ENCODE results near the gene SLX4. TPM values are rescaled to one million over a fixed set of nuclear protein-coding genes. Genes with fewer than 3 reads are reported as not detected.
"Not testable (repeated sequence)": the region's sequence is repeated elsewhere in the genome, so short reads cannot be mapped to it uniquely, and the experiment has no call there.

SLX4 gene
- polyA plus RNA-seq, result 1 to 10 TPM; 1.1 to 6.0 (median 2.7) TPM
- long read RNA-seq, donor 1, result 0 reads
- long read RNA-seq, donor 2, result 0 reads
- long read RNA-seq, donor 3, result 0 reads
- long read RNA-seq, donor 4, result 0 reads
- long read RNA-seq, donor 5, result 0 reads
- long read RNA-seq, donor 6, result 0 reads
- long read RNA-seq, donor 7, result 0 reads
- long read RNA-seq, donor 8, result 0 reads
- long read RNA-seq, donor 9, result 0 reads
- long read RNA-seq, donor 10, result 0 reads

DNA sequence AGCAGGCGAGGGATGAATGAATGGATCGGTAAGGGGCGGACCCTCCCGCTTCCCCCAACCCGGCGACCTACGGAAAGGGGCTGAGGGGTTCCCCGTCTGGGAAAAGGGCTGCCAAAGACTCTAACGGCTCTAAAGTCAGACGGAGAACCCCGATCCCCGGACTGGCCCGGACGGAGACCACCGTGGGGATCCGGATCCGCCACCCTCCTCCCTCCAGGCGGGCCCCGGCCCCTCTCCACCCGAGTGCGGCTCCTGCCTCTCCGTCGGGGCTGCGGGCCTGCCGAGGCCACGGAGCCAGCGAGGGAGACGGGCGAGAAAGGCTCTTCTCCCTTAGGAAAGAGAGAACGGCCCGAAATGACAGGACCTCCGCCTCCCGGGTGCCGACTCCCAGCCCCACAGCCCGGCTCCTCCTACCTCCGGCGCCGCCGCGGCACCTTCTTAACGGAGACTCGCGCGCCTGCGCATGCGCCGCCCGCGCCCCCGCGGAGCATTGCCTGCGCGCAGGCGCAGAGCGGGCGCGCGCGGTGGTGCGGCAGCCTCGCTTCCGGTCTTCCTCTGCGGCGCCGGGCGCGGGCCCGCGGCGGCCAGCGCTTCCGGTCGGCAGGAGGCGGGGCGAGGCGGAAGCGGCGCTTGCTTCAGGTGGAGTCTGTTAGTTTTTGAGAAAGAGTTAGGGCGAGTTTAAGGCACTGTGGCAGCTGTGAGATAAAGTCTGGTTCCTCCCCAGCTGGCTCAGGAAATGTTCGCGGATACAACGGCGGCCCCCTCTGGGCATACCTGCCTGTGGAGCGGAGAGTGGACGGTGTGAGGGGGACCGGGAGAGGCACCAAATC is at the start of gene SLX4:
TSS of gene SLX4 (minus strand) at position 461 of the 830 bp plus-strand sequence. CDS start 2,642 bp downstream, outside the sequence.
- Histone ChIP-seq H3K4me1 (ENCODE audit: control insufficient read depth in 3 of 3, insufficient read depth in 2 of 3, low read depth in 1 of 3, low read length in 2 of 3) (peaks cover 0 to 19% (median 1%) of the 10 kb centered on the region in 3 donors), H3K4me3 (ENCODE audit: low read depth in 1 of 3, low read length in 3 of 3) (peak within 1 kb of the TSS; percentile 93 to 98 (median 97)), H3K36me3 (ENCODE audit: control insufficient read depth in 3 of 3, insufficient read depth in 2 of 3, low read depth in 1 of 3, low read length in 3 of 3) (peaks cover 0 to 10% (median 0%) of the 10 kb centered on the region in 3 donors), H3K9me3 (ENCODE audit: control insufficient read depth in 2 of 2, insufficient read depth in 1 of 2, low read depth in 1 of 2, low read length in 1 of 2) (no peaks in the 10 kb centered on the region), H3K27me3 (ENCODE audit: control insufficient read depth in 3 of 3, insufficient read depth in 3 of 3, low read length in 3 of 3) (no peaks in the 10 kb centered on the region), H3K27ac (ENCODE audit: low read depth in 1 of 3, low read length in 2 of 3) (peak within 1 kb of the TSS; percentile 84 to 91 (median 85))
- FAIRE-seq (no peak), DNase-seq (peak; percentile 94 to 97)
- WGBS, 3 donors, result 0% methylated on average over 82 to 86 of the region's 86 CpGs

DNA sequence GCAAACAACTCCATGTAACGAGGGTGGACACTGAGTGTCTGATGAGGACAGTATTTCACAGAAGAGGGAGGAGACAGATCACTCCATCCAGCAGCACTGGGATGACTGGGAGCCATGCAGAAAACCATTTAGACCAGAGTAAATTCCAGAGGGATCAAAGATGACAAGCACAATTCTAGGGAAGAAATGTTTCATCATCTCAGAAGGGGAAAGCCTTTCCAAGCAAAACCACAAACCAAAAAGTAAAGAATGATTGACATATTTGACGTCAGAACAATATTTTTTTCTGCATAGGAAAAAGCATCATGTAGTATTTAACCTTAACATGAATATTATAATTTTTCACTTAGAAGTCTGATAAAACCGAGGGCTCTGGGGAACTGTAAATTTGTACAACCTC is 47.8 kb upstream of the SLX4 start:
- Histone ChIP-seq H3K4me1 (ENCODE audit: control insufficient read depth in 3 of 3, insufficient read depth in 2 of 3, low read depth in 1 of 3, low read length in 2 of 3) (peaks cover 0 to 13% (median 0%) of the 10 kb centered on the region in 3 donors), H3K27me3 (ENCODE audit: control insufficient read depth in 3 of 3, insufficient read depth in 3 of 3, low read length in 3 of 3) (no peaks in the 10 kb centered on the region), H3K9me3 (ENCODE audit: control insufficient read depth in 2 of 2, insufficient read depth in 1 of 2, low read depth in 1 of 2, low read length in 1 of 2) (no peaks in the 10 kb centered on the region), H3K36me3 (ENCODE audit: control insufficient read depth in 3 of 3, insufficient read depth in 2 of 3, low read depth in 1 of 3, low read length in 3 of 3) (peaks cover 25 to 86% (median 26%) of the 10 kb centered on the region in 3 donors), H3K27ac (ENCODE audit: low read depth in 1 of 3, low read length in 2 of 3) (no peak overlapping the region), H3K4me3 (ENCODE audit: low read depth in 1 of 3, low read length in 3 of 3) (no peak overlapping the region)
- no peak for FAIRE-seq
- no peak for DNase-seq
- 71 to 85% (median 77%) methylated on average over 3 of the region's 3 CpGs for WGBS, 3 donors

GRCh38 chr16:3656491-3657468 is 45.4 kb upstream of the SLX4 start:
- Histone ChIP-seq H3K4me3 (ENCODE audit: low read depth in 1 of 3, low read length in 3 of 3) (peak overlapping the region in 2 of 3 donors; percentile 43 to 62), H3K27ac (ENCODE audit: low read depth in 1 of 3, low read length in 2 of 3) (peak overlapping the region; percentile 41 to 94 (median 73)), H3K27me3 (ENCODE audit: control insufficient read depth in 3 of 3, insufficient read depth in 3 of 3, low read length in 3 of 3) (no peaks in the 10 kb centered on the region), H3K9me3 (ENCODE audit: control insufficient read depth in 2 of 2, insufficient read depth in 1 of 2, low read depth in 1 of 2, low read length in 1 of 2) (no peaks in the 10 kb centered on the region), H3K36me3 (ENCODE audit: control insufficient read depth in 3 of 3, insufficient read depth in 2 of 3, low read depth in 1 of 3, low read length in 3 of 3) (peaks cover 18 to 84% (median 31%) of the 10 kb centered on the region in 3 donors), H3K4me1 (ENCODE audit: control insufficient read depth in 3 of 3, insufficient read depth in 2 of 3, low read depth in 1 of 3, low read length in 2 of 3) (peaks cover 0 to 21% (median 2%) of the 10 kb centered on the region in 3 donors)
- WGBS, 3 donors, result 33 to 74% (median 60%) methylated on average over 39 to 42 of the region's 42 CpGs
- FAIRE-seq, result no peak
- peak; percentile 69 to 71 for DNase-seq

DNA sequence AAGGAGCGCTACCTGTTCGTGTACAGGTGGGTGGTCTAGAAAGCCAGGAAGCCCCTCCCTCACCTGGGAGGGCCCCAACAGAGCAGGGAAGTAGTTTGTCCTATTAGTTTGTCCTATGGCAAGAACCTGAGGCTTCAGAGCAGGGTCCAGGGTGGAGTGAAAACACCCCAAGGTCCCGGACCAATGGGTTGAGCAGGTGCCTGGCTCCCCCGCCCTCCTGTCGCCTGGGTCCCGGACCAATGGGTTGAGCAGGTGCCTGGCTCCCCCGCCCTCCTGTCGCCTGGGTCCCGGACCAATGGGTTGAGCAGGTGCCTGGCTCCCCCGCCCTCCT is 44.7 kb upstream of the SLX4 start:
- peak overlapping the region; percentile 94 to 97 (median 95) for H3K27ac ChIP-seq (ENCODE audit: low read depth in 1 of 3, low read length in 2 of 3)
- peak; percentile 95 for FAIRE-seq
- peak; percentile 84 to 91 for DNase-seq
- peak overlapping the region in 2 of 3 donors; percentile 66 to 67 for H3K4me3 ChIP-seq (ENCODE audit: low read depth in 1 of 3, low read length in 3 of 3)
- peaks cover 18 to 84% (median 30%) of the 10 kb centered on the region in 3 donors for H3K36me3 ChIP-seq (ENCODE audit: control insufficient read depth in 3 of 3, insufficient read depth in 2 of 3, low read depth in 1 of 3, low read length in 3 of 3)
- WGBS, 3 donors, result 25 to 74% (median 38%) methylated on average over 3 to 7 of the region's 10 CpGs
- not testable (repeated sequence) for H3K9me3 ChIP-seq (ENCODE audit: control insufficient read depth in 2 of 2, insufficient read depth in 1 of 2, low read depth in 1 of 2, low read length in 1 of 2); H3K27me3 ChIP-seq (ENCODE audit: control insufficient read depth in 3 of 3, insufficient read depth in 3 of 3, low read length in 3 of 3)
- peaks cover 0 to 26% (median 2%) of the 10 kb centered on the region in 3 donors for H3K4me1 ChIP-seq (ENCODE audit: control insufficient read depth in 3 of 3, insufficient read depth in 2 of 3, low read depth in 1 of 3, low read length in 2 of 3)

DNA sequence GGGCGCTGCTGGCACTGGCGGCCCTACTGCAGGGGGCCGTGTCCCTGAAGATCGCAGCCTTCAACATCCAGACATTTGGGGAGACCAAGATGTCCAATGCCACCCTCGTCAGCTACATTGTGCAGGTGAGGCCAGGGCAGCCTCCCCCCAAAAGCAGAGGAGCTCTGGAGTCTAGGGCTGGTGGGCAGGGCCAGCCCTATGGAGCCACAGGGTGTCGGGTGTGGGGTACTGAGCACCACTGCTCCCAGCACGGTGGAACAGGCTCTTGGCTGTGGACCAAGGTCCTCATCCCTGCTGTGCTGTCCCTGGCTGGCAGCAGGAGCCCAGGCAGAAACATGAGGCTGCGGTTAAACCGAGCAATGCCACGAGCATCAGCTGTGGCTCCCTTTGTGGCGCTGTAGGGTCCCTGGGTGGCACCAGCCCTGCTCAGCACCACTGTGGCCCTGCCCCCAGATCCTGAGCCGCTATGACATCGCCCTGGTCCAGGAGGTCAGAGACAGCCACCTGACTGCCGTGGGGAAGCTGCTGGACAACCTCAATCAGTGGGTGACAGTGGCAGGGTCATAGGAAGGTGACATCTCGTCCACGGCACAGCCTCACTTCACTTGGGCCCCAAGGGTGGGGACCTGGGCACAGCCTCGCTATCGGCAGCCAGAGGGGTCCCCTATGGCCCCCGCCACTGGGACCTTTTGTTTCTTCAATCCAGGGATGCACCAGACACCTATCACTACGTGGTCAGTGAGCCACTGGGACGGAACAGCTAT is 44.2 kb upstream of the SLX4 start:
- Histone ChIP-seq H3K36me3 (ENCODE audit: control insufficient read depth in 3 of 3, insufficient read depth in 2 of 3, low read depth in 1 of 3, low read length in 3 of 3) (peaks cover 18 to 86% (median 30%) of the 10 kb centered on the region in 3 donors), H3K27ac (ENCODE audit: low read depth in 1 of 3, low read length in 2 of 3) (peak overlapping the region; percentile 94 to 97 (median 95)), H3K4me3 (ENCODE audit: low read depth in 1 of 3, low read length in 3 of 3) (peak overlapping the region in 2 of 3 donors; percentile 66 to 67), H3K27me3 (ENCODE audit: control insufficient read depth in 3 of 3, insufficient read depth in 3 of 3, low read length in 3 of 3) (no peaks in the 10 kb centered on the region), H3K9me3 (ENCODE audit: control insufficient read depth in 2 of 2, insufficient read depth in 1 of 2, low read depth in 1 of 2, low read length in 1 of 2) (no peaks in the 10 kb centered on the region), H3K4me1 (ENCODE audit: control insufficient read depth in 3 of 3, insufficient read depth in 2 of 3, low read depth in 1 of 3, low read length in 2 of 3) (peaks cover 0 to 26% (median 2%) of the 10 kb centered on the region in 3 donors)
- WGBS, 3 donors, result 23 to 66% (median 34%) methylated on average over 21 of the region's 21 CpGs
- peak; percentile 64 to 66 for DNase-seq
- FAIRE-seq, result no peak

GRCh38 chr16:3655030-3655395 is 43.6 kb upstream of the SLX4 start:
- DNase-seq (no peak), FAIRE-seq (no peak)
- WGBS, 3 donors, result 11 to 67% (median 53%) methylated on average over 12 of the region's 12 CpGs
- Histone ChIP-seq H3K4me3 (ENCODE audit: low read depth in 1 of 3, low read length in 3 of 3) (peak overlapping the region in 2 of 3 donors; percentile 66 to 67), H3K4me1 (ENCODE audit: control insufficient read depth in 3 of 3, insufficient read depth in 2 of 3, low read depth in 1 of 3, low read length in 2 of 3) (peaks cover 0 to 26% (median 2%) of the 10 kb centered on the region in 3 donors), H3K9me3 (ENCODE audit: control insufficient read depth in 2 of 2, insufficient read depth in 1 of 2, low read depth in 1 of 2, low read length in 1 of 2) (no peaks in the 10 kb centered on the region), H3K27me3 (ENCODE audit: control insufficient read depth in 3 of 3, insufficient read depth in 3 of 3, low read length in 3 of 3) (no peaks in the 10 kb centered on the region), H3K36me3 (ENCODE audit: control insufficient read depth in 3 of 3, insufficient read depth in 2 of 3, low read depth in 1 of 3, low read length in 3 of 3) (peaks cover 15 to 81% (median 27%) of the 10 kb centered on the region in 3 donors), H3K27ac (ENCODE audit: low read depth in 1 of 3, low read length in 2 of 3) (peak overlapping the region; percentile 94 to 97 (median 95))

- Histone ChIP-seq H3K9me3 (ENCODE audit: control insufficient read depth in 2 of 2, insufficient read depth in 1 of 2, low read depth in 1 of 2, low read length in 1 of 2) (no peaks in the 10 kb centered on the region), H3K27me3 (ENCODE audit: control insufficient read depth in 3 of 3, insufficient read depth in 3 of 3, low read length in 3 of 3) (no peaks in the 10 kb centered on the region), H3K36me3 (ENCODE audit: control insufficient read depth in 3 of 3, insufficient read depth in 2 of 3, low read depth in 1 of 3, low read length in 3 of 3) (peaks cover 10 to 76% (median 22%) of the 10 kb centered on the region in 3 donors), H3K27ac (ENCODE audit: low read depth in 1 of 3, low read length in 2 of 3) (peak within 1 kb of the TSS; percentile 94 to 97 (median 95)), H3K4me1 (ENCODE audit: control insufficient read depth in 3 of 3, insufficient read depth in 2 of 3, low read depth in 1 of 3, low read length in 2 of 3) (peaks cover 0 to 26% (median 2%) of the 10 kb centered on the region in 3 donors), H3K4me3 (ENCODE audit: low read depth in 1 of 3, low read length in 3 of 3) (peak within 1 kb of the TSS in 2 of 3 donors; percentile 66 to 67)
- FAIRE-seq (no peak), DNase-seq (peak; percentile 99)
- 12 to 60% (median 30%) methylated on average over 14 of the region's 14 CpGs for WGBS, 3 donors
Observed at GRCh38 chr16:3654249-3654991, 43.0 kb upstream of the SLX4 start, which contains the start of gene DNASE1. TSS of gene DNASE1 (plus strand) at chr16:3654691. CDS start at chr16:3655374, 683 bp downstream.
